Measurements from ENCODE around the gene GPRIN3. TPM values are rescaled to one million over a fixed set of nuclear protein-coding genes. Genes with fewer than 3 reads are reported as not detected.

Gene GPRIN3
- total and polyA plus RNA-seq, 2 donors (not counting 3 experiments of a cell fraction or from before 2014, with no cell fraction given): 0.17 to 2.2 TPM

DNA sequence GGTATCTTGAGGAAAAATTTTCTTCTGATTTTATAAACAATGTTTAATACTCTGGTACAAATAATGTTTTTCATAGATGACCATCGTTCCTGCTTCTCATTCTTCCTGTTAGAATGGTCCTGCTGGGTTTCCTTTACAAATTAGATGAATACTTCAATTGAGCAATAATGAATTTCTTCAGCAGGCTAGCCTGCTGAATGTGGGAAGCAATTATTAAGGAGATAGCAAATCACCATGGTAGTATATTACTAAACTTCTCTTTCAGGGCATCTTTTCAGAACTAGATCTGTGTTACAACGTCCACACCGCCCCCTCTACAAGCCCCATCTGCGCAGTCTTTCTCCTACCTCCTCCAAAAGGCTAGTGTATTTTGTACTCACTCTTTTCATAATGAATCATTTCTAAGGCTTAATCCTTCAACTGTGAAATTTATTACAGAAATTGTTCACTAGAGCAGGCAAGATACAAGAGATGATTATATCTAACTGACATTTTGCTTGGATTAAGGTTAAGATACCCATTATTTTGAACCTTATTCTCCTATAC lies 38.4 kb downstream of the GPRIN3 start:
- H3K36me3 ChIP-seq (ENCODE audit: control insufficient read depth in 2 of 2, extremely low read depth in 1 of 2, insufficient read depth in 2 of 2, low read length in 2 of 2): no peaks in the 10 kb centered on the region
- BruUV-seq (replicated peaks): no TSS peak
- intact Hi-C loops (cut with micrococcal nuclease) (no loop called here), dilution Hi-C loops (cut with MboI; ENCODE audit: extremely low pct_ligation_motif_present, low sequenced_read_pairs) (no loop called here)
- H3K79me2 ChIP-seq (ENCODE audit: control insufficient read depth, insufficient read depth, low read length): no peaks in the 10 kb centered on the region
- no peaks in the 10 kb centered on the region for H3K9me3 ChIP-seq (replicated peaks; ENCODE audit: control insufficient read depth, insufficient read depth, low read length)
- no peak overlapping the region for H3K9ac ChIP-seq (replicated peaks; ENCODE audit: extremely low read depth, insufficient read depth, low read length)
- ChIA-PET POLR2A (no interaction called here), CTCF (interaction anchor here (1.2 kb wide), 1 partner anchor 97 kb away, joined by 3 read pairs; no protein-coding TSS in a partner anchor)
- TF ChIP-seq GATA2 (IDR thresholded peaks at IDR 0.05; ENCODE audit: insufficient read depth, insufficient read length, low read depth, low read length) (no peak), MYC (IDR thresholded peaks at IDR 0.05; ENCODE audit: low read depth, low read length) (no peak), JUN (IDR thresholded peaks at IDR 0.05; ENCODE audit: borderline replicate concordance, insufficient read depth, insufficient read length, low read depth) (no peak), EZH2 (IDR thresholded peaks at IDR 0.05; ENCODE audit: borderline replicate concordance, low read depth, low read length, severe bottlenecking) (no peak), POLR2A (IDR thresholded peaks at IDR 0.05; ENCODE audit: low read depth, low read length) (no peak), POLR2AphosphoS5 (IDR thresholded peaks at IDR 0.05; ENCODE audit: insufficient read depth, low read depth, low read length) (no peak), FOS (IDR thresholded peaks at IDR 0.05; ENCODE audit: borderline replicate concordance, insufficient read depth, low read length) (no peak)
- TF ChIP-seq, protein P1, sequence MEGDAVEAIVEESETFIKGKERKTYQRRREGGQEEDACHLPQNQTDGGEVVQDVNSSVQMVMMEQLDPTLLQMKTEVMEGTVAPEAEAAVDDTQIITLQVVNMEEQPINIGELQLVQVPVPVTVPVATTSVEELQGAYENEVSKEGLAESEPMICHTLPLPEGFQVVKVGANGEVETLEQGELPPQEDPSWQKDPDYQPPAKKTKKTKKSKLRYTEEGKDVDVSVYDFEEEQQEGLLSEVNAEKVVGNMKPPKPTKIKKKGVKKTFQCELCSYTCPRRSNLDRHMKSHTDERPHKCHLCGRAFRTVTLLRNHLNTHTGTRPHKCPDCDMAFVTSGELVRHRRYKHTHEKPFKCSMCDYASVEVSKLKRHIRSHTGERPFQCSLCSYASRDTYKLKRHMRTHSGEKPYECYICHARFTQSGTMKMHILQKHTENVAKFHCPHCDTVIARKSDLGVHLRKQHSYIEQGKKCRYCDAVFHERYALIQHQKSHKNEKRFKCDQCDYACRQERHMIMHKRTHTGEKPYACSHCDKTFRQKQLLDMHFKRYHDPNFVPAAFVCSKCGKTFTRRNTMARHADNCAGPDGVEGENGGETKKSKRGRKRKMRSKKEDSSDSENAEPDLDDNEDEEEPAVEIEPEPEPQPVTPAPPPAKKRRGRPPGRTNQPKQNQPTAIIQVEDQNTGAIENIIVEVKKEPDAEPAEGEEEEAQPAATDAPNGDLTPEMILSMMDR (IDR thresholded peaks at IDR 0.05; ENCODE audit: extremely low read depth in 1 of 2, insufficient read depth in 1 of 2, low read depth in 1 of 2, low read length in 2 of 2): no peak
- TF ChIP-seq, protein P2, sequence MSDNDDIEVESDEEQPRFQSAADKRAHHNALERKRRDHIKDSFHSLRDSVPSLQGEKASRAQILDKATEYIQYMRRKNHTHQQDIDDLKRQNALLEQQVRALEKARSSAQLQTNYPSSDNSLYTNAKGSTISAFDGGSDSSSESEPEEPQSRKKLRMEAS (IDR thresholded peaks at IDR 0.05; ENCODE audit: insufficient read depth, insufficient read length): no peak
- H3K27me3 ChIP-seq (ENCODE audit: control insufficient read depth in 2 of 2, insufficient read depth in 2 of 2, low read length in 2 of 2): no peaks in the 10 kb centered on the region
- no peak overlapping the region for H3K4me3 ChIP-seq (replicated peaks in 1 of 3; ENCODE audit: insufficient read depth in 1 of 3, low read depth in 1 of 3, low read length in 3 of 3)
- H3K4me2 ChIP-seq (ENCODE audit: insufficient read depth, low read length): no peak overlapping the region
- no peaks in the 10 kb centered on the region for H3K4me1 ChIP-seq (ENCODE audit: control insufficient read depth, extremely low read depth, insufficient read depth, low read length)
- H3K27ac ChIP-seq (ENCODE audit: insufficient read depth, low read depth, low read length): no peak overlapping the region
- H4K20me1 ChIP-seq (replicated peaks; ENCODE audit: control insufficient read depth, extremely low read depth, insufficient read depth, low read length): no peaks in the 10 kb centered on the region
- H2AFZ ChIP-seq (ENCODE audit: low read depth, low read length): no peak overlapping the region
- FAIRE-seq (no peak), DNase-seq (ENCODE audit: low read depth, low spot score) (no peak)
- H3K9me1 ChIP-seq (replicated peaks; ENCODE audit: control insufficient read depth, extremely low read depth, insufficient read depth, low read length): no peaks in the 10 kb centered on the region
